Measurements from ENCODE around the gene DDX1. TPM values are rescaled to one million over a fixed set of nuclear protein-coding genes. Genes with fewer than 3 reads are reported as not detected.
"Not testable (repeated sequence)": the region's sequence is repeated elsewhere in the genome, so short reads cannot be mapped to it uniquely, and the experiment has no call there.

Gene DDX1
- total RNA-seq, 1 donor from 2014 or later = 60.4 TPM

DNA sequence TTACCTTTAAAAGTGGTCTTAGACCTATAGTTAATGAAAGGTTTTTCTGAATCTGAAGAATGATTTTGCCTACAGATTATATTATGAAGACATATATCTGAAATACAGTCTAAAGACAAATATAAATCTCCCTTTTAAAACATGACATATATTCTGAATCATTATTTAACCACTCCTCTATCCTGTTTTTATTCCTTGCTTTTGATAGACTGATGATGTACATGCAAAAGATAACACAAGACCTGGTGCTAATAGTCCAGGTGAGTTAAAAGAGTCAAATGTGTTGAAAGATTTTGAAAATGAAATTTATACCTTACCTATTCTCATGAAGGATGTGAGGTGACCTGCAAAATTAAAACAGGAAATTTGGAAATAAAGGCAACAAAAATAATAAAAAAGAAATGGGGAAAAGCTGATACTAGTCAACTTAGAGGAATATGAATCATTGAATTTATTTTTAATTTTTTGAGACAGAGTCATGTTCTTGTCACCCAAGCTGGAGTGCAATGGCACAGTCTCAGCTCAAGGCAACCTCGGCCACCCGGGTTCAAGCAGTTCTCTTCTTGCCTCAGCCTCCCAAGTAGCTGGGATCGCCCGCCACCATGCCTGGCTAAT is 29.3 kb downstream of the DDX1 start:
- Histone ChIP-seq H3K27ac (no peak overlapping the region), H3K4me3 (no peak overlapping the region), H3K36me3 (peaks cover 99% of the 10 kb centered on the region), H3K4me1 (no peaks in the 10 kb centered on the region), H3K9me3 (no peaks in the 10 kb centered on the region), H3K27me3 (ENCODE audit: low read depth) (no peaks in the 10 kb centered on the region)
- TF ChIP-seq, protein P1, sequence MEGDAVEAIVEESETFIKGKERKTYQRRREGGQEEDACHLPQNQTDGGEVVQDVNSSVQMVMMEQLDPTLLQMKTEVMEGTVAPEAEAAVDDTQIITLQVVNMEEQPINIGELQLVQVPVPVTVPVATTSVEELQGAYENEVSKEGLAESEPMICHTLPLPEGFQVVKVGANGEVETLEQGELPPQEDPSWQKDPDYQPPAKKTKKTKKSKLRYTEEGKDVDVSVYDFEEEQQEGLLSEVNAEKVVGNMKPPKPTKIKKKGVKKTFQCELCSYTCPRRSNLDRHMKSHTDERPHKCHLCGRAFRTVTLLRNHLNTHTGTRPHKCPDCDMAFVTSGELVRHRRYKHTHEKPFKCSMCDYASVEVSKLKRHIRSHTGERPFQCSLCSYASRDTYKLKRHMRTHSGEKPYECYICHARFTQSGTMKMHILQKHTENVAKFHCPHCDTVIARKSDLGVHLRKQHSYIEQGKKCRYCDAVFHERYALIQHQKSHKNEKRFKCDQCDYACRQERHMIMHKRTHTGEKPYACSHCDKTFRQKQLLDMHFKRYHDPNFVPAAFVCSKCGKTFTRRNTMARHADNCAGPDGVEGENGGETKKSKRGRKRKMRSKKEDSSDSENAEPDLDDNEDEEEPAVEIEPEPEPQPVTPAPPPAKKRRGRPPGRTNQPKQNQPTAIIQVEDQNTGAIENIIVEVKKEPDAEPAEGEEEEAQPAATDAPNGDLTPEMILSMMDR (IDR thresholded peaks at IDR 0.05) = no peak
- ATAC-seq (no peak), DNase-seq (no peak)
- intact Hi-C loops (cut with DNase I) = no loop called here

DNA sequence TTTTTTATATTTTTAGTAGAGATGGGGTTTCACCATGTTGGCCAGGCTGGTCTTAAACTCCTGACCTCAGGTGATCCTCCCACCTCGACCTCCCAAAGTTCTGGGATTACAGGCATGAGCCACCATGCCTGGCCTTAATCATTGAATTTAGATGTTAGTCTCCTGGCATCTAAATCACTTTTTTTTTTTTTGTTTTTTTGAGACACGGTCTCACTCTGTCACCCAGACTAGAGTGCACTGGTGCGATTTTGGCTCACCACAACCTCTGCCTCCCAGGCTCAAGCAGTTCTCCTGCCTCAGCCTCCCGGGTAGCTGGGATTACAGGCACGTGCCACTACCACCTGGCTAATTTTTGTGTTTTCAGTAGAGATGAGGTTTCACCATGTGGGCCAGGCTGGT is 29.8 kb downstream of the DDX1 start:
- peaks cover 99% of the 10 kb centered on the region for H3K36me3 ChIP-seq
- intact Hi-C loops (cut with DNase I); ATAC-seq: not testable (repeated sequence)

DNA sequence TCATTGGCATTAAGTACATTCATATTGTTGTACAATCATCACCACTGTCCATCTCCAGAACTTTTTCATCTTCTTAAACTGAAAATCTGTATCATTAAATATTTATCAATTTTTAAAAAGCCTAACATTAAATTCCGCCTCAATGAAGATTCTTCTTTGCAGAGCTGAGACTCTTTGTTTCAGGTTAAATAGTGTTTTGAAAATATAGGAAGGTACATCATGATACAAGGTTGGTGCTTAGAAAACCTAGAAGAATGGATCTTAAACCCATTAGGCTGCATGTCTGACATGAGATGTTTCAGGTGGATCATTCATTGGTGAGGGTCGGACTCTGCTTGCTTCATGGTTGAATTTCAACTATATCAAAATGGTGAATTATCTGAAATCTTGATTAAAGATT is 30.5 kb downstream of the DDX1 start:
- TF ChIP-seq, protein P1 (IDR thresholded peaks at IDR 0.05) = no peak
- peaks cover 99% of the 10 kb centered on the region for H3K36me3 ChIP-seq
- H3K27ac ChIP-seq = no peak overlapping the region
- no peak for ATAC-seq
- DNase-seq = no peak
- intact Hi-C loops (cut with DNase I) = no loop called here
- no peak overlapping the region for H3K4me3 ChIP-seq
- H3K27me3 ChIP-seq (ENCODE audit: low read depth) = no peaks in the 10 kb centered on the region
- H3K9me3 ChIP-seq = no peaks in the 10 kb centered on the region
- H3K4me1 ChIP-seq = no peaks in the 10 kb centered on the region

More for the DNA sequence above, 29.8 kb downstream of the DDX1 start:
- H3K4me1 ChIP-seq; DNase-seq; H3K27ac ChIP-seq; H3K9me3 ChIP-seq; H3K27me3 ChIP-seq (ENCODE audit: low read depth); H3K4me3 ChIP-seq: not testable (repeated sequence)

DNA sequence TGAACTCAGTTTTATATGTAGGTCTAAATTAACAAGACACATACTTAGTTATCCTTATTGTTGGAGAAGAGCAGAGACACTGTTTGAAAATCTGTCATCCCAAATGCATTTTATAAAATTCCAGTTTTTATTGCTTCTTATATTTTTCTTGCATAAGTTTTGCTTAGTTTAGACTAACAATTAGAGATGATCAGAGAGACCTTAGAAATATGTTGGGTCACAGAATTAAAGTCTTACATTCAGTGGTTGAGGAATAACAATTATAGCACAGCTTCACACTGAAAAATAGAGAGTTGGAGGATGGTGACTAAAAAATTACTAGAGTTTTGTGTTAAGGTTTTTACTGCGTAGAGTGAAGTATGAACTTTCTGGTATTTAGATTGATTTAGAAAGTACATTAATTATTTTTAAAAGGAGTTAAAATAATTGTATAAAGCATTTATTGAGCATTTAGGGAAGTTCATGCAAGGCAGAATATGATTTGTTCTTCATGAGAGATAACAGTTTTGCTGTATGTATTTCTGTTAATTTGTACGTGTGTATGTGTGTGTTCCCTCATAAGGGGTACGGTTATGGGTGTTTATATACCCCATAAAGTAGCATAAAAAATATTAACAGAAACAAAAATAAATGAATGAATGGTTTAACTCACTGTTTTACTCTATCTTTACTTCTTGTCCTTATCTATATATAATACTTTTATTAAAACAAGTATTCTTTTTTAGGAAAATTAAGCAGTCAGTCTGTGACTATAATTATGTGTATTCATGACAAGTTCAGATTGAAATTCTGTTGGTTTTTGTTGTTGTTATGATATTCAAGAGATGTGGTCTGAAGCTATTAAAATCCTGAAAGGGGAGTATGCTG is 31.2 kb downstream of the DDX1 start:
- no peak for ATAC-seq
- DNase-seq = no peak
- no peaks in the 10 kb centered on the region for H3K27me3 ChIP-seq (ENCODE audit: low read depth)
- peaks cover 99% of the 10 kb centered on the region for H3K36me3 ChIP-seq
- no peak overlapping the region for H3K4me3 ChIP-seq
- no peaks in the 10 kb centered on the region for H3K9me3 ChIP-seq
- intact Hi-C loops (cut with DNase I) = no loop called here
- no peak overlapping the region for H3K27ac ChIP-seq
- TF ChIP-seq, protein P1 (IDR thresholded peaks at IDR 0.05) = no peak
- H3K4me1 ChIP-seq = no peaks in the 10 kb centered on the region

DNA sequence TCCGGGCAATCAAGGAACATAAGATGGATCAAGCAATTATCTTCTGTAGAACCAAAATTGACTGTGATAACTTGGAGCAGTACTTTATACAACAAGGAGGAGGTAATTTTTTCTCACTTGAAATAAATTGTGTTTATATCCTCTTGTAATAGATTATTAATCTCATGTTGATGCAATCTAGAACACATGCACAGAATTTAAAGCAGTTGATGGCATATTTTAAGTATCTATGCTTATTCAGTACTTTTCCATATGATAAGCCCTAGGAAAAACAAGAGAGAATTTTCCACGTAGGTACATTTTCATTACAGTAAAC is 31.8 kb downstream of the DDX1 start:
- intact Hi-C loops (cut with DNase I) = no loop called here

More for the DNA sequence above, 31.8 kb downstream of the DDX1 start:
- Histone ChIP-seq H3K4me1 (no peaks in the 10 kb centered on the region), H3K27ac (no peak overlapping the region), H3K4me3 (no peak overlapping the region), H3K9me3 (no peaks in the 10 kb centered on the region), H3K27me3 (ENCODE audit: low read depth) (no peaks in the 10 kb centered on the region), H3K36me3 (peaks cover 99% of the 10 kb centered on the region)
- DNase-seq (no peak), ATAC-seq (no peak)
- TF ChIP-seq, protein P1 (IDR thresholded peaks at IDR 0.05) = no peak
